Psoas muscle (tissue), 8 donors: ENCODE measurements around the gene LHFPL4. TPM values are rescaled to one million over a fixed set of nuclear protein-coding genes. Genes with fewer than 3 reads are reported as not detected.

Source experiments
- ATAC-seq, 4 donors: fragments of 200-7000 bp; cut with Tn5 transposase; one replicate each; pipeline ENCODE4 v1.9.1; 2020; ENCODE audit warnings: moderate library complexity in 3 of 4, mild to moderate bottlenecking in 2 of 4
- DNase-seq, 2 donors: peaks; one replicate each; pipeline ENCODE4 v3.0.0-alpha.2; 2020
- H3K27ac ChIP-seq: fragments of 200-600 bp; one replicate; pipeline ENCODE4 v1.8.0; 2022
- H3K27me3 ChIP-seq, 3 donors: fragments of 200-600 bp in 1 of 3; one replicate each; pipeline versions ENCODE4 v1.6.1 to v1.8.0; 2013 to 2022; ENCODE audit warnings: low read length in 2 of 3, mild to moderate bottlenecking in 2 of 3, moderate library complexity in 1 of 3; ENCODE audit not compliant: insufficient read depth in 3 of 3
- H3K36me3 ChIP-seq, 2 donors: fragments of 200-600 bp in 1 of 2; one replicate each; pipeline versions ENCODE4 v1.6.1 to v1.8.0; 2013 to 2022; ENCODE audit warnings: low read depth in 1 of 2, mild to moderate bottlenecking in 1 of 2, moderate library complexity in 1 of 2; ENCODE audit not compliant: insufficient read depth in 1 of 2
- H3K4me1 ChIP-seq: fragments of 200-600 bp; one replicate; pipeline ENCODE4 v1.8.0; 2022
- H3K4me3 ChIP-seq: fragments of 200-600 bp; one replicate; pipeline ENCODE4 v1.8.0; 2022; ENCODE audit warnings: mild to moderate bottlenecking
- H3K9me3 ChIP-seq: fragments of 200-600 bp; one replicate; pipeline ENCODE4 v1.8.0; 2022
- WGBS, 3 donors: extraction: QIAGEN DNeasy Blood & Tissue Kit; methylation state at CpG; one replicate each; pipeline versions ENCODE4 v1.1.6 to v1.1.7; 2013; 5-methylcytosine and 5-hydroxymethylcytosine counted together
- intact Hi-C, 2 donors: fragments of 100-400 bp; cut with DNase I; formaldehyde crosslinking; loops; one replicate each; pipeline versions ENCODE4 v1.11.0 to v1.14.2; 2022
- polyA plus RNA-seq, 3 donors: library from polyadenylated mRNA; stranded (reverse); fragments of 200-250 nt; gene quantifications; one replicate each; pipeline ENCODE4 v1.2.3, GENCODE V29; 2013
- total RNA-seq, 4 donors: library from RNA; stranded (reverse); fragmentation: NEBNext Ultra II Directional in 2 of 4; extraction: Animal tissue kit (Norgen Biotek cat#: 25700) in 2 of 4; gene quantifications; one replicate each; pipeline versions ENCODE4 v1.2.1 to v1.2.4, GENCODE V29; 2021 to 2023
- TF ChIP-seq, protein P1 (sequence below): fragments of 200-600 bp; IDR thresholded peaks from one replicate; pipeline ENCODE4 v1.8.0; 2022; ENCODE audit warnings: antibody characterized with exemption
- donor health status: healthy with polysubstance abuse.
- donor health status: DM: no; HTN: no; CAD: no; lungs with moderate emphysema.
- donor health status: Bipolar disorder and iron deficiency.
- donor health status: healthy.
- donor health status: DM: yes; HTN: yes; CAD: no.
- donor health status: DM: no; HTN: no; CAD: no.
- donor health status: DM: no; HTN: no; CAD: no.
- donor health status: DM: yes; HTN: yes; CAD: no.

LHFPL4 gene
- total and polyA plus RNA-seq, 7 donors: 0.01 TPM; not detected in 6

DNA sequence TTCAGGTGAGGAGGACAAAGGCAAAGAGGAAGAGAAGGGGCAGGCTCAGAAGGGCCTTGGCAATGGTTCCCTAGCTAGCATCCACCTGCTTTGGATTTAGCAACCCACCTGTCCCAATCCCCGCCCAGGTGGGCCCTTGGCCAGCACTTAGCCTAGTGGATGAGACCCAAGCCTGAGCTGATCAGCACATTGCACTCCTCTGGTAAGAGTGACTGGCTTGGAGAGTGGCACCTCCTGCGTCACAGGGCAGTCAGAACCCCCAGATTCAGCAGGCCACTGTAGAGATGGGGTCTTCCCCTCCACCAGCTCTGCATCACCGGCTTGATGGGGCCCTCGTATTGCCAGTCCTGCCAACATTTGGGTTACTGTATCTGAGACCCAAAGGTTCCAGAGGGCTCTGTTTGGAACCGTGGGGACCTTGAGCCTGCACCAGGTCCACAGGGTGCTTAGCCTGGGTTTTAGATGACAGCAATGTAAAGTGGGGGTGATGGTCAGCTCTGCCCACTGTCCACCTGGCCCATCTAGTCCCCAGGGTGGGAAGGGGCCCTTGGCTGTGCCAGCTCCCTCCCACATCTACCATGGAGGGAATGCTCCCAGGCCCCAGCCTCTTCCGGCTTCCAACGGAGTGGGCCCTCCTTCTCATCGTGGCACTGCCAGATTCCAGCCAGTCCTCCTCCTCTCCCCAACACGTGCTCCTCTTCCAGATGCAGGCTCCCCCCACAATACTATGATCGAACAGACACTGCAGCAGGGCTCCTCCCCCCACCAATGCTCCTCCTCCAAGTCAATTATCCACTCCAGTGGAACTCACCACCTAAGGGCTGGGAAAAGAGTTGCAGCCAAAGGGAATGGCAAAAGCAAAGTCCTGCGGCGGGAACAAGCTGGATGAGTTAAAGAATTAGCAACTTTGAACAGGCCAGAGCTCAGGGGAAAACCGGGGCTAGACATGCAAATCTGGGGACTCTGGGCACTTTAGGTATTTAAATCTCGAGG is 45.7 kb downstream of the LHFPL4 start:
- H3K36me3 ChIP-seq: no peaks in the 10 kb centered on the region
- no peak overlapping the region for H3K27ac ChIP-seq
- H3K9me3 ChIP-seq: no peaks in the 10 kb centered on the region
- WGBS, 3 donors: 47 to 55% (median 50%) methylated on average over 14 of the region's 14 CpGs
- TF ChIP-seq, protein P1, sequence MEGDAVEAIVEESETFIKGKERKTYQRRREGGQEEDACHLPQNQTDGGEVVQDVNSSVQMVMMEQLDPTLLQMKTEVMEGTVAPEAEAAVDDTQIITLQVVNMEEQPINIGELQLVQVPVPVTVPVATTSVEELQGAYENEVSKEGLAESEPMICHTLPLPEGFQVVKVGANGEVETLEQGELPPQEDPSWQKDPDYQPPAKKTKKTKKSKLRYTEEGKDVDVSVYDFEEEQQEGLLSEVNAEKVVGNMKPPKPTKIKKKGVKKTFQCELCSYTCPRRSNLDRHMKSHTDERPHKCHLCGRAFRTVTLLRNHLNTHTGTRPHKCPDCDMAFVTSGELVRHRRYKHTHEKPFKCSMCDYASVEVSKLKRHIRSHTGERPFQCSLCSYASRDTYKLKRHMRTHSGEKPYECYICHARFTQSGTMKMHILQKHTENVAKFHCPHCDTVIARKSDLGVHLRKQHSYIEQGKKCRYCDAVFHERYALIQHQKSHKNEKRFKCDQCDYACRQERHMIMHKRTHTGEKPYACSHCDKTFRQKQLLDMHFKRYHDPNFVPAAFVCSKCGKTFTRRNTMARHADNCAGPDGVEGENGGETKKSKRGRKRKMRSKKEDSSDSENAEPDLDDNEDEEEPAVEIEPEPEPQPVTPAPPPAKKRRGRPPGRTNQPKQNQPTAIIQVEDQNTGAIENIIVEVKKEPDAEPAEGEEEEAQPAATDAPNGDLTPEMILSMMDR: no peak
- ATAC-seq (no peak), DNase-seq (no peak)
- no peaks in the 10 kb centered on the region for H3K4me1 ChIP-seq
- intact Hi-C loops: no loop called here
- H3K4me3 ChIP-seq: no peak overlapping the region
- H3K27me3 ChIP-seq: peaks cover 0 to 19% (median 9%) of the 10 kb centered on the region in 3 donors

DNA sequence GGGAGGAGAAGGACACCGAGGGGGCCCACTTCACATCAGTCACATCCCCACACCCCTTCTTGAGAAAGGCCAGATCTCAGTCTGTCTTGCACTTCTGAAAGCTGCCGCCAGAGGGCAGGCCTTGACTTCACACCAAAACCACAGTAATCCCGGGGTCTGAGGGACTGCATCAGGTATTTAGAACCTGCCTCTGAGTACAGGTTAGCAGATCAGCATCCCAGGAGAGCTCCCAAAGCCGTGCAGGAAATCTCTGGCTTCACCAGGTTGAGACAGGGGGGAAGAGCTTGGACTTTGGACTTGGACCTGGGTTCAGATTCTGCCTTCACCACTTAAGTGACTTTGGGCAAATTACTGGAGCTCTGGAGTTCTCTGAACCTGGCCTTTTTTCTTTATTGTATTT is 50.3 kb downstream of the LHFPL4 start:
- intact Hi-C loops: no loop called here
- H3K27ac ChIP-seq: no peak overlapping the region
- H3K4me1 ChIP-seq: no peaks in the 10 kb centered on the region
- H3K36me3 ChIP-seq: no peaks in the 10 kb centered on the region
- H3K9me3 ChIP-seq: no peaks in the 10 kb centered on the region
- peak; percentile 46 to 62 for DNase-seq
- H3K4me3 ChIP-seq: no peak overlapping the region
- TF ChIP-seq, protein P1: peak; percentile 75
- H3K27me3 ChIP-seq: peaks cover 0 to 29% (median 10%) of the 10 kb centered on the region in 3 donors
- ATAC-seq: peak in 3 of 4 donors; percentile 45 to 72 (median 57)
- WGBS, 3 donors: 3 to 8% (median 5%) methylated on average over 4 of the region's 4 CpGs

DNA sequence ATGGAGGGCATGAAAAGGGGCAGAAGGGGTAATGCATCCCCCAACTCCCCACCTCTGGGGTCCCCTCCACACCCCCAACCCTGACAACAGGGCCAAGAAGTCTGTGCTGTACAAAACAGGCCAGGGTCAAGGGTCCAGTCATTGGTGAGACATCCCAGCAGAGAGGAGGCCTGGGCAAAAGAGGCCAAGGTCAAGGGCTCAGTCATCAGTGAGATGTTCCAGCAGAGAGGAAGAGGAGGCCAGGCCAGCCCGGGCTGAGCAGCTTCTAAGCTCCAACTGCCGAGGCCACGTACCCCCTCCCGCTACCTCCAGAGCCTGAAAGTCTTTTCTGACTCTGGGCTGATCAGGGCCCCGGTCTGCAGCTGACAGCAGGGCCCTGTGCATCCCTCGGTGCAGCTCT is 52.4 kb downstream of the LHFPL4 start:
- Histone ChIP-seq H3K27me3 (peaks cover 0 to 26% (median 10%) of the 10 kb centered on the region in 3 donors), H3K9me3 (no peaks in the 10 kb centered on the region), H3K4me1 (no peaks in the 10 kb centered on the region), H3K36me3 (no peaks in the 10 kb centered on the region), H3K27ac (no peak overlapping the region), H3K4me3 (no peak overlapping the region)
- intact Hi-C loops: no loop called here
- 58 to 61% (median 60%) methylated on average over 6 of the region's 6 CpGs for WGBS, 3 donors
- no peak for ATAC-seq
- DNase-seq: no peak
- TF ChIP-seq, protein P1: no peak

DNA sequence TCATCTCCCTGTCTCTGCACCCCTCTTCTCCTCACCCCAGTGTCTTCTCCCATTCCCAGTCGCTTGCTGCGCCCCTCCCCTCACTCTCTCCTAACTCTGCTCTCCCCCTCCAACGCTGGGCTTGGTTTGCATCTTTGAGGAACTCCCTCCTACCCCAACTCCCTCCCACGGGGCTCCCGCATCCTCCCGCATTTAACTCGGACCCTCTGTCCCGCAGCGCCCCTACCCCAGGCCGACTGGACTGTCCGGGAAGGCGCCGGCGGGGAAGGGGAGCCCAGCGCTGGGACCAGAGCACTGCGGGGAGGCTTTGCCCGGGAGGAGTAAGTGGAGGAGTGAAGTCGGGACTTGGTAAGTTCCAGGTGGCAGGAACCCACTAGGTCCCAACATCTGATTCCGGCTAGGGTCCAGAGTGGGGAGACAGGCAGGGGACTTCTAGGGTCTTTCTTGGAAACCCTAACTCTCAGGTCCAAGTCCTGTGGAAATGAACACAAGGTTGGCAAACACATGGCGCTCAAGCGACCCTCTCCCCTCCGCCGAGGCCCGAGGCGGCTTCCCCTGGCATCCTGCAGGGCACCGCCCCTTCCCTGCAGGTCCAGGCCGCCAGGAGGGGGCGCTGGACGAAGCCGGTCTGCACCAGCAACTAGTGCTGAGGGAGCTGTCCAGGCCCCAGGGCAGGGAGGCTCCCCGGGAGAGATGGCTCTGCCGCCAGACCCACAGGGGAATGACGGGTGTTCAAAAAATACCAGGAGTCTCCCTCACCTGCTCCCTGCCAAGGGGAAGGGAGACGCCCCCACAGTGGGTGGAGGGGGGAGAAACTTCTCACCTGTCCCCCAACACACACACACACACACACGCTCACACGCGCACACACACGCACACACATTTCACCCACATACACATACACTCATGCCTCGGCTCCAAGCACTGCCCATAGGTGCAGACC is 53.2 kb downstream of the LHFPL4 start:
- Histone ChIP-seq H3K27ac (no peak overlapping the region), H3K36me3 (no peaks in the 10 kb centered on the region), H3K4me3 (no peak overlapping the region), H3K4me1 (no peaks in the 10 kb centered on the region), H3K27me3 (peaks cover 0 to 26% (median 10%) of the 10 kb centered on the region in 3 donors), H3K9me3 (no peaks in the 10 kb centered on the region)
- DNase-seq: peak; percentile 47 to 74
- peak; percentile 37 to 60 (median 52) for ATAC-seq
- WGBS, 3 donors: 11 to 14% (median 13%) methylated on average over 39 of the region's 39 CpGs
- TF ChIP-seq, protein P1: peak; percentile 36
- intact Hi-C loops: no loop called here
